GM18870 (cell line): ENCODE measurements around the gene LRRK1.

Experiments used
- ATAC-seq: cut with Tn5 transposase; IDR thresholded peaks from one replicate; pipeline ENCODE4 v1.9.1; 2021; ENCODE audit warnings: moderate library complexity; ENCODE audit not compliant: unreplicated experiment

The LRRK1 gene

GRCh38 chr15:101037090-101037830 lies 118.1 kb downstream of the LRRK1 start:
- no peak for ATAC-seq

- no peak for ATAC-seq
Measured at GRCh38 chr15:101038327-101039003, 119.3 kb downstream of the LRRK1 start.

- no peak for ATAC-seq
Measured at GRCh38 chr15:101039461-101039860, 120.3 kb downstream of the LRRK1 start.

- no peak for ATAC-seq
Measured at GRCh38 chr15:101042320-101042719, 123.2 kb downstream of the LRRK1 start.

- ATAC-seq = no peak
Measured at GRCh38 chr15:101043011-101043410, 123.9 kb downstream of the LRRK1 start.

GRCh38 chr15:101043911-101044624 lies 124.9 kb downstream of the LRRK1 start:
- no peak for ATAC-seq

GRCh38 chr15:101044625-101045235 lies 125.6 kb downstream of the LRRK1 start:
- no peak for ATAC-seq

GRCh38 chr15:101045236-101045646 lies 126.1 kb downstream of the LRRK1 start:
- no peak for ATAC-seq

- no peak for ATAC-seq
Measured at GRCh38 chr15:101045835-101046691, 126.9 kb downstream of the LRRK1 start.

- no peak for ATAC-seq
Measured at GRCh38 chr15:101046826-101047225, 127.7 kb downstream of the LRRK1 start.

- no peak for ATAC-seq
Measured at GRCh38 chr15:101047301-101047781, 128.2 kb downstream of the LRRK1 start.

GRCh38 chr15:101048176-101048575 lies 129.0 kb downstream of the LRRK1 start:
- ATAC-seq = no peak

GRCh38 chr15:101048581-101049030 lies 129.4 kb downstream of the LRRK1 start:
- ATAC-seq = no peak

- ATAC-seq = no peak
Measured at GRCh38 chr15:101049282-101049681, 130.1 kb downstream of the LRRK1 start.

GRCh38 chr15:101049856-101050622 lies 130.9 kb downstream of the LRRK1 start:
- no peak for ATAC-seq

GRCh38 chr15:101050623-101051290 lies 131.6 kb downstream of the LRRK1 start:
- no peak for ATAC-seq

- ATAC-seq = no peak
Measured at GRCh38 chr15:101051291-101052030, 132.3 kb downstream of the LRRK1 start.

- no peak for ATAC-seq
Measured at GRCh38 chr15:101052031-101052620, 133.0 kb downstream of the LRRK1 start.
